GM23338 (cell line): Measurements from ENCODE around the gene CYP2E1. TPM values are rescaled to one million over a fixed set of nuclear protein-coding genes. Genes with fewer than 3 reads are reported as not detected.

Experiments used
- ATAC-seq: fragments of 200-7000 bp; cut with Tn5 transposase; 3 replicates; pipeline ENCODE4 v1.9.1; 2020
- DNase-seq: peaks from one replicate; pipeline ENCODE4 v3.0.0-alpha.2; 2015; ENCODE audit warnings: low spot score
- H2AFZ ChIP-seq: fragments of 200-600 bp; sonication (generic); 2 replicates; pipeline ENCODE4 v1.8.0; 2016; ENCODE audit warnings: antibody characterized with exemption, mild to moderate bottlenecking, moderate library complexity
- H3F3A ChIP-seq: fragments of 200-600 bp; sonication (generic); replicated peaks from 2 replicates; pipeline ENCODE4 v1.8.0; 2017; ENCODE audit warnings: antibody characterized with exemption, mixed run types, low read depth
- H3K27ac ChIP-seq: fragments of 200-600 bp; sonication (generic); 2 replicates; pipeline ENCODE4 v1.6.1; 2016; ENCODE audit warnings: low read depth
- H3K27me3 ChIP-seq: fragments of 200-600 bp; sonication (generic); 2 replicates; pipeline ENCODE4 v1.8.0; 2016; ENCODE audit warnings: mild to moderate bottlenecking, mixed run types, moderate library complexity; ENCODE audit not compliant: insufficient read depth
- H3K36me3 ChIP-seq: fragments of 200-600 bp; sonication (generic); 2 replicates; pipeline ENCODE4 v1.8.0; 2016; ENCODE audit warnings: mild to moderate bottlenecking; ENCODE audit not compliant: insufficient read depth
- H3K4me1 ChIP-seq: fragments of 200-600 bp; sonication (generic); 2 replicates; pipeline ENCODE4 v1.8.0; 2016; ENCODE audit warnings: mild to moderate bottlenecking, moderate library complexity; ENCODE audit not compliant: insufficient read depth
- H3K4me2 ChIP-seq: fragments of 200-600 bp; sonication (generic); 2 replicates; pipeline ENCODE4 v1.7.1; 2017; ENCODE audit warnings: mixed run types
- H3K4me3 ChIP-seq: fragments of 200-600 bp; sonication (generic); 2 replicates; pipeline ENCODE4 v1.6.1; 2016; ENCODE audit warnings: mixed run types
- H3K79me2 ChIP-seq: fragments of 200-600 bp; sonication (generic); replicated peaks from 2 replicates; pipeline ENCODE4 v1.8.0; 2017; ENCODE audit warnings: mild to moderate bottlenecking; ENCODE audit not compliant: insufficient read depth
- H3K9me2 ChIP-seq: fragments of 200-600 bp; sonication (generic); 2 replicates; pipeline ENCODE4 v1.8.0; 2017; ENCODE audit not compliant: insufficient read depth
- H4K20me1 ChIP-seq: fragments of 200-600 bp; sonication (generic); replicated peaks from 2 replicates; pipeline ENCODE4 v1.8.0; 2017; ENCODE audit warnings: mild to moderate bottlenecking; ENCODE audit not compliant: insufficient read depth
- H3K27ac Mint-ChIP-seq: 2 replicates; pipeline ENCODE4 v1.8.0; 2020; ENCODE audit warnings: inconsistent platforms, mild to moderate bottlenecking, moderate library complexity, mixed read lengths
- H3K27me3 Mint-ChIP-seq: 3 replicates; pipeline ENCODE4 v1.8.0; 2022; ENCODE audit warnings: low read depth, mild to moderate bottlenecking, moderate library complexity, mixed read lengths, inconsistent platforms; ENCODE audit not compliant: insufficient read depth, poor library complexity
- H3K36me3 Mint-ChIP-seq: 3 replicates; pipeline ENCODE4 v1.8.0; 2021; ENCODE audit warnings: low read depth, mild to moderate bottlenecking, inconsistent platforms, moderate library complexity, mixed read lengths
- H3K4me1 Mint-ChIP-seq: 3 replicates; pipeline ENCODE4 v1.8.0; 2020; ENCODE audit warnings: mild to moderate bottlenecking, inconsistent platforms, mixed read lengths
- H3K4me3 Mint-ChIP-seq: 3 replicates; pipeline ENCODE4 v1.8.0; 2021; ENCODE audit warnings: moderate library complexity, mild to moderate bottlenecking, inconsistent platforms, mixed read lengths
- H3K9me3 Mint-ChIP-seq: 3 replicates; pipeline ENCODE4 v1.8.0; 2020; ENCODE audit warnings: moderate library complexity, mild to moderate bottlenecking, inconsistent platforms, mixed read lengths
- CREB1 ChIP-seq: fragments of 250-450 bp; sonication (Bioruptor Pico); IDR thresholded peaks from 2 replicates; pipeline ENCODE4 v1.5.0; 2020; ENCODE audit warnings: low read depth, mild to moderate bottlenecking, moderate library complexity
- EZH2phosphoT487 ChIP-seq: fragments of 200-600 bp; sonication (generic); IDR thresholded peaks from one replicate; pipeline ENCODE4 v1.8.1; 2018; ENCODE audit warnings: antibody characterized with exemption; ENCODE audit not compliant: unreplicated experiment
- POLR2AphosphoS5 ChIP-seq: IDR thresholded peaks from 2 replicates; pipeline ENCODE4 v1.6.1; 2016; ENCODE audit warnings: antibody characterized with exemption, low read depth
- STAT1 ChIP-seq: IDR thresholded peaks from one replicate; pipeline ENCODE4 v1.6.1; 2016; ENCODE audit warnings: antibody characterized with exemption; ENCODE audit not compliant: unreplicated experiment
- ZNF114 ChIP-seq: fragments of 250-450 bp; sonication (Bioruptor Pico); IDR thresholded peaks from 2 replicates; pipeline ENCODE4 v1.5.0; 2020; ENCODE audit warnings: mild to moderate bottlenecking, moderate library complexity
- polyA plus RNA-seq: library from polyadenylated mRNA; unstranded; fragments of >200 nt; fragmentation: Nextera tagmentation; extraction: Ambion mirVana; gene quantifications from 2 replicates; pipeline ENCODE4 v1.2.1, GENCODE V29; 2016
- total RNA-seq: library from RNA; depleted of rRNA; stranded (reverse); fragments of >200 nt; shearing (Covaris generic); gene quantifications from 2 replicates; pipeline ENCODE4 v1.2.3, GENCODE V29; 2014
- TF ChIP-seq, protein P1 (sequence below): IDR thresholded peaks from one replicate; pipeline ENCODE4 v1.6.1; 2018; ENCODE audit warnings: antibody characterized with exemption; ENCODE audit not compliant: unreplicated experiment
- TF ChIP-seq, protein P2 (sequence below): fragments of 250-450 bp; sonication (Bioruptor Pico); IDR thresholded peaks from 2 replicates; pipeline ENCODE4 v1.5.0; 2020; ENCODE audit warnings: mild to moderate bottlenecking, moderate library complexity

The CYP2E1 gene
- total and polyA plus RNA-seq, 2 experiments from 2014 or later, result 0.97 to 2.2 TPM

DNA sequence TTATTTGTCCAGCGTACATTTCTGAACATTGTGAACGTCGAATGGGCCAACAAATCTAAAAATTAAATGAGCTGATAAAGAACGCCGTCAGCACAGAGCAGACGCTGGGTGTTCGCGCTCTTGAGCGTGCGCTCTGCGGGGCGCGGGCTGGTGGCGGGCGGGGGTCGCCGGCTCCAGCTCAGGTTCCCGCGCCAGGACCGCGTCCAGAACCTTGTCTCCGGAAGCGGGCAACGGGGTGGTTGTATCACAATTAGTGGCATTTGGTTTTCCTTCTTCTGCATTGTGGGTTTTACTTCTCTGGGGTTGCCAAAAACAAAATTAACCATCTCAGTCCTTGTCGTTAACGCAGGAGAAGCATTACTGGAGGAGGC is 2.4 kb downstream of the CYP2E1 start:
- ATAC-seq, result peak; percentile 34
- peak overlapping the region; percentile 73 for H3K4me3 Mint-ChIP-seq
- H3K27ac Mint-ChIP-seq, result no peak overlapping the region
- no peaks in the 10 kb centered on the region; the same call in 1 of the 2 replicates for H3K4me1 ChIP-seq
- no peaks in the 10 kb centered on the region for H3K9me2 ChIP-seq
- peaks cover 3% of the 10 kb centered on the region; the same call in 2 of the 3 replicates for H3K36me3 Mint-ChIP-seq
- H3F3A ChIP-seq, result no peaks in the 10 kb centered on the region
- TF ChIP-seq, protein P1, sequence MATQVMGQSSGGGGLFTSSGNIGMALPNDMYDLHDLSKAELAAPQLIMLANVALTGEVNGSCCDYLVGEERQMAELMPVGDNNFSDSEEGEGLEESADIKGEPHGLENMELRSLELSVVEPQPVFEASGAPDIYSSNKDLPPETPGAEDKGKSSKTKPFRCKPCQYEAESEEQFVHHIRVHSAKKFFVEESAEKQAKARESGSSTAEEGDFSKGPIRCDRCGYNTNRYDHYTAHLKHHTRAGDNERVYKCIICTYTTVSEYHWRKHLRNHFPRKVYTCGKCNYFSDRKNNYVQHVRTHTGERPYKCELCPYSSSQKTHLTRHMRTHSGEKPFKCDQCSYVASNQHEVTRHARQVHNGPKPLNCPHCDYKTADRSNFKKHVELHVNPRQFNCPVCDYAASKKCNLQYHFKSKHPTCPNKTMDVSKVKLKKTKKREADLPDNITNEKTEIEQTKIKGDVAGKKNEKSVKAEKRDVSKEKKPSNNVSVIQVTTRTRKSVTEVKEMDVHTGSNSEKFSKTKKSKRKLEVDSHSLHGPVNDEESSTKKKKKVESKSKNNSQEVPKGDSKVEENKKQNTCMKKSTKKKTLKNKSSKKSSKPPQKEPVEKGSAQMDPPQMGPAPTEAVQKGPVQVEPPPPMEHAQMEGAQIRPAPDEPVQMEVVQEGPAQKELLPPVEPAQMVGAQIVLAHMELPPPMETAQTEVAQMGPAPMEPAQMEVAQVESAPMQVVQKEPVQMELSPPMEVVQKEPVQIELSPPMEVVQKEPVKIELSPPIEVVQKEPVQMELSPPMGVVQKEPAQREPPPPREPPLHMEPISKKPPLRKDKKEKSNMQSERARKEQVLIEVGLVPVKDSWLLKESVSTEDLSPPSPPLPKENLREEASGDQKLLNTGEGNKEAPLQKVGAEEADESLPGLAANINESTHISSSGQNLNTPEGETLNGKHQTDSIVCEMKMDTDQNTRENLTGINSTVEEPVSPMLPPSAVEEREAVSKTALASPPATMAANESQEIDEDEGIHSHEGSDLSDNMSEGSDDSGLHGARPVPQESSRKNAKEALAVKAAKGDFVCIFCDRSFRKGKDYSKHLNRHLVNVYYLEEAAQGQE, result no peak
- TF ChIP-seq, protein P2, sequence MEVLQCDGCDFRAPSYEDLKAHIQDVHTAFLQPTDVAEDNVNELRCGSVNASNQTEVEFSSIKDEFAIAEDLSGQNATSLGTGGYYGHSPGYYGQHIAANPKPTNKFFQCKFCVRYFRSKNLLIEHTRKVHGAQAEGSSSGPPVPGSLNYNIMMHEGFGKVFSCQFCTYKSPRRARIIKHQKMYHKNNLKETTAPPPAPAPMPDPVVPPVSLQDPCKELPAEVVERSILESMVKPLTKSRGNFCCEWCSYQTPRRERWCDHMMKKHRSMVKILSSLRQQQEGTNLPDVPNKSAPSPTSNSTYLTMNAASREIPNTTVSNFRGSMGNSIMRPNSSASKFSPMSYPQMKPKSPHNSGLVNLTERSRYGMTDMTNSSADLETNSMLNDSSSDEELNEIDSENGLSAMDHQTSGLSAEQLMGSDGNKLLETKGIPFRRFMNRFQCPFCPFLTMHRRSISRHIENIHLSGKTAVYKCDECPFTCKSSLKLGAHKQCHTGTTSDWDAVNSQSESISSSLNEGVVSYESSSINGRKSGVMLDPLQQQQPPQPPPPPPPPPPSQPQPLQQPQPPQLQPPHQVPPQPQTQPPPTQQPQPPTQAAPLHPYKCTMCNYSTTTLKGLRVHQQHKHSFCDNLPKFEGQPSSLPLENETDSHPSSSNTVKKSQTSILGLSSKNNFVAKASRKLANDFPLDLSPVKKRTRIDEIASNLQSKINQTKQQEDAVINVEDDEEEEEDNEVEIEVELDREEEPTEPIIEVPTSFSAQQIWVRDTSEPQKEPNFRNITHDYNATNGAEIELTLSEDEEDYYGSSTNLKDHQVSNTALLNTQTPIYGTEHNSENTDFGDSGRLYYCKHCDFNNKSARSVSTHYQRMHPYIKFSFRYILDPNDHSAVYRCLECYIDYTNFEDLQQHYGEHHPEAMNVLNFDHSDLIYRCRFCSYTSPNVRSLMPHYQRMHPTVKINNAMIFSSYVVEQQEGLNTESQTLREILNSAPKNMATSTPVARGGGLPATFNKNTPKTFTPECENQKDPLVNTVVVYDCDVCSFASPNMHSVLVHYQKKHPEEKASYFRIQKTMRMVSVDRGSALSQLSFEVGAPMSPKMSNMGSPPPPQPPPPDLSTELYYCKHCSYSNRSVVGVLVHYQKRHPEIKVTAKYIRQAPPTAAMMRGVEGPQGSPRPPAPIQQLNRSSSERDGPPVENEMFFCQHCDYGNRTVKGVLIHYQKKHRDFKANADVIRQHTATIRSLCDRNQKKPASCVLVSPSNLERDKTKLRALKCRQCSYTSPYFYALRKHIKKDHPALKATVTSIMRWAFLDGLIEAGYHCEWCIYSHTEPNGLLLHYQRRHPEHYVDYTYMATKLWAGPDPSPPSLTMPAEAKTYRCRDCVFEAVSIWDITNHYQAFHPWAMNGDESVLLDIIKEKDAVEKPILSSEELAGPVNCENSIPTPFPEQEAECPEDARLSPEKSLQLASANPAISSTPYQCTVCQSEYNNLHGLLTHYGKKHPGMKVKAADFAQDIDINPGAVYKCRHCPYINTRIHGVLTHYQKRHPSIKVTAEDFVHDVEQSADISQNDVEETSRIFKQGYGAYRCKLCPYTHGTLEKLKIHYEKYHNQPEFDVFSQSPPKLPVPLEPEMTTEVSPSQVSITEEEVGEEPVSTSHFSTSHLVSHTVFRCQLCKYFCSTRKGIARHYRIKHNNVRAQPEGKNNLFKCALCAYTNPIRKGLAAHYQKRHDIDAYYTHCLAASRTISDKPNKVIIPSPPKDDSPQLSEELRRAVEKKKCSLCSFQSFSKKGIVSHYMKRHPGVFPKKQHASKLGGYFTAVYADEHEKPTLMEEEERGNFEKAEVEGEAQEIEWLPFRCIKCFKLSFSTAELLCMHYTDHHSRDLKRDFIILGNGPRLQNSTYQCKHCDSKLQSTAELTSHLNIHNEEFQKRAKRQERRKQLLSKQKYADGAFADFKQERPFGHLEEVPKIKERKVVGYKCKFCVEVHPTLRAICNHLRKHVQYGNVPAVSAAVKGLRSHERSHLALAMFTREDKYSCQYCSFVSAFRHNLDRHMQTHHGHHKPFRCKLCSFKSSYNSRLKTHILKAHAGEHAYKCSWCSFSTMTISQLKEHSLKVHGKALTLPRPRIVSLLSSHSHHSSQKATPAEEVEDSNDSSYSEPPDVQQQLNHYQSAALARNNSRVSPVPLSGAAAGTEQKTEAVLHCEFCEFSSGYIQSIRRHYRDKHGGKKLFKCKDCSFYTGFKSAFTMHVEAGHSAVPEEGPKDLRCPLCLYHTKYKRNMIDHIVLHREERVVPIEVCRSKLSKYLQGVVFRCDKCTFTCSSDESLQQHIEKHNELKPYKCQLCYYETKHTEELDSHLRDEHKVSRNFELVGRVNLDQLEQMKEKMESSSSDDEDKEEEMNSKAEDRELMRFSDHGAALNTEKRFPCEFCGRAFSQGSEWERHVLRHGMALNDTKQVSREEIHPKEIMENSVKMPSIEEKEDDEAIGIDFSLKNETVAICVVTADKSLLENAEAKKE, result no peak
- TF ChIP-seq ZNF114 (CRISPR knock-in tag) (no peak), EZH2phosphoT487 (no peak), CREB1 (CRISPR knock-in tag) (no peak), STAT1 (no peak), POLR2AphosphoS5 (no peak)
- no peaks in the 10 kb centered on the region for H4K20me1 ChIP-seq
- peaks cover 7% of the 10 kb centered on the region; the same call in 2 of the 3 replicates for H3K4me1 Mint-ChIP-seq
- H3K27me3 Mint-ChIP-seq, result peaks cover 78% of the 10 kb centered on the region
- peaks cover 49% of the 10 kb centered on the region for H3K9me3 Mint-ChIP-seq
- H3K4me2 ChIP-seq, result peak overlapping the region; percentile 78
- peaks cover 83% of the 10 kb centered on the region for H3K27me3 ChIP-seq
- peak overlapping the region; percentile 49; the same call in 1 of the 2 replicates for H2AFZ ChIP-seq
- H3K4me3 ChIP-seq, result peak overlapping the region; percentile 57
- no peak overlapping the region for H3K27ac ChIP-seq
- H3K79me2 ChIP-seq, result no peaks in the 10 kb centered on the region
- peak; percentile 5 for DNase-seq
- no peaks in the 10 kb centered on the region for H3K36me3 ChIP-seq
